H54 (cell line): ENCODE results near the gene AFF2.

Source experiments
- DNase-seq: peaks from one replicate; pipeline ENCODE4 v3.0.0; 2011; ENCODE audit warnings: low spot score, mixed read lengths; ENCODE audit not compliant: insufficient read length
- FAIRE-seq: peaks from 3 replicates; lab custom pipeline; 2011; peaks lifted over from hg19 to GRCh38; lab: Jason Lieb, UNC
- POLR2A ChIP-seq: IDR thresholded peaks from 2 replicates; pipeline ENCODE4 v1.6.1; 2011; ENCODE audit warnings: low read depth, mild to moderate bottlenecking, low read length

AFF2 gene

GRCh38 chrX:148722966-148723365 is 222.5 kb downstream of the AFF2 start:
- FAIRE-seq (no peak), DNase-seq (no peak)
- no peak for TF ChIP-seq POLR2A

- no peak for DNase-seq
- TF ChIP-seq POLR2A: no peak
Measured at GRCh38 chrX:148723551-148723950, 223.1 kb downstream of the AFF2 start.

GRCh38 chrX:148728901-148729300 is 228.5 kb downstream of the AFF2 start:
- FAIRE-seq: no peak
- DNase-seq: no peak
- no peak for TF ChIP-seq POLR2A

More at GRCh38 chrX:148723551-148723950, 223.1 kb downstream of the AFF2 start:
- FAIRE-seq: no peak

- no peak for DNase-seq
- no peak for TF ChIP-seq POLR2A
- no peak for FAIRE-seq
Measured at GRCh38 chrX:148732743-148733142, 232.3 kb downstream of the AFF2 start.

GRCh38 chrX:148741441-148741840 is 241.0 kb downstream of the AFF2 start:
- FAIRE-seq: no peak
- DNase-seq: no peak

GRCh38 chrX:148755111-148755510 is 254.7 kb downstream of the AFF2 start:
- FAIRE-seq (no peak), DNase-seq (no peak)
- TF ChIP-seq POLR2A: no peak

More at GRCh38 chrX:148741441-148741840, 241.0 kb downstream of the AFF2 start:
- no peak for TF ChIP-seq POLR2A

- no peak for TF ChIP-seq POLR2A
- FAIRE-seq (no peak), DNase-seq (no peak)
Measured at GRCh38 chrX:148763896-148764295, 263.5 kb downstream of the AFF2 start.

- no peak for TF ChIP-seq POLR2A
- no peak for FAIRE-seq
- DNase-seq: no peak
Measured at GRCh38 chrX:148768296-148768695, 267.9 kb downstream of the AFF2 start.

- TF ChIP-seq POLR2A: no peak
- DNase-seq (no peak), FAIRE-seq (no peak)
Measured at GRCh38 chrX:148771440-148771839, 271.0 kb downstream of the AFF2 start.

- DNase-seq (no peak), FAIRE-seq (no peak)
- no peak for TF ChIP-seq POLR2A
Measured at GRCh38 chrX:148774276-148774675, 273.9 kb downstream of the AFF2 start.

- DNase-seq (no peak), FAIRE-seq (no peak)
- TF ChIP-seq POLR2A: no peak
Measured at GRCh38 chrX:148784137-148784536, 283.7 kb downstream of the AFF2 start.

- no peak for FAIRE-seq
- DNase-seq: no peak
- no peak for TF ChIP-seq POLR2A
Measured at GRCh38 chrX:148784856-148785255, 284.4 kb downstream of the AFF2 start.

GRCh38 chrX:148785256-148785655 is 284.8 kb downstream of the AFF2 start:
- TF ChIP-seq POLR2A: no peak
- DNase-seq: no peak
- no peak for FAIRE-seq

GRCh38 chrX:148788449-148788848 is 288.0 kb downstream of the AFF2 start:
- DNase-seq (no peak), FAIRE-seq (no peak)
- no peak for TF ChIP-seq POLR2A

GRCh38 chrX:148794350-148794749 is 293.9 kb downstream of the AFF2 start:
- TF ChIP-seq POLR2A: no peak
- FAIRE-seq: no peak
- no peak for DNase-seq

GRCh38 chrX:148804579-148805355 is 304.4 kb downstream of the AFF2 start:
- TF ChIP-seq POLR2A: no peak
- DNase-seq: no peak
- no peak for FAIRE-seq
